Neural cell (in vitro differentiated cells): ENCODE measurements around the gene ABAT. TPM values are rescaled to one million over a fixed set of nuclear protein-coding genes. Genes with fewer than 3 reads are reported as not detected.

Experiments used
- H2AFZ ChIP-seq: fragments of 200-600, 300-800 bp; sonication (generic), shearing (Covaris generic); 2 replicates; pipeline ENCODE4 v1.6.0; 2014; ENCODE audit warnings: low read depth, mild to moderate bottlenecking, antibody characterized with exemption, low read length, moderate library complexity
- H3F3A ChIP-seq: fragments of 200-600 bp; shearing (Covaris generic); 2 replicates; pipeline ENCODE4 v1.6.1; 2016; ENCODE audit warnings: mild to moderate bottlenecking, moderate library complexity, mixed read lengths, antibody characterized with exemption, low read length; ENCODE audit not compliant: insufficient read depth, poor library complexity, severe bottlenecking
- H3K27ac ChIP-seq: fragments of 200-600, 300-800 bp; sonication (generic), shearing (Covaris generic); 2 replicates; pipeline ENCODE4 v1.5.1; 2014; ENCODE audit warnings: mild to moderate bottlenecking, low read length, moderate library complexity
- H3K27me3 ChIP-seq: fragments of 300-800, 200-600 bp; sonication (generic), shearing (Covaris generic); 2 replicates; pipeline ENCODE4 v1.6.0; 2014; ENCODE audit warnings: mild to moderate bottlenecking, low read depth, low read length, moderate library complexity; ENCODE audit not compliant: insufficient read depth
- H3K36me3 ChIP-seq: fragments of 300-800, 200-600 bp; sonication (generic), shearing (Covaris generic); 2 replicates; pipeline ENCODE4 v1.5.1; 2014; ENCODE audit warnings: mild to moderate bottlenecking, antibody characterized with exemption, low read length, moderate library complexity; ENCODE audit not compliant: insufficient read depth
- H3K4me2 ChIP-seq: fragments of 300-800, 200-600 bp; sonication (generic), shearing (Covaris generic); 2 replicates; pipeline ENCODE4 v1.6.0; 2014; ENCODE audit warnings: mild to moderate bottlenecking, low read length
- H3K4me3 ChIP-seq: fragments of 300-800, 200-600 bp; sonication (generic), shearing (Covaris generic); 2 replicates; pipeline ENCODE4 v1.5.1; 2014; ENCODE audit warnings: mild to moderate bottlenecking, low read length, moderate library complexity
- H3K79me2 ChIP-seq: fragments of 200-600 bp; shearing (Covaris generic); replicated peaks from 2 replicates; pipeline ENCODE4 v1.6.0; 2014; ENCODE audit warnings: mild to moderate bottlenecking, low read length, moderate library complexity; ENCODE audit not compliant: insufficient read depth
- H3K9ac ChIP-seq: fragments of 300-800, 200-600 bp; sonication (generic), shearing (Covaris generic); 2 replicates; pipeline ENCODE4 v1.6.1; 2016; ENCODE audit warnings: mild to moderate bottlenecking, low read length, mixed read lengths
- H3K9me2 ChIP-seq: fragments of 200-600 bp; shearing (Covaris generic); 2 replicates; pipeline ENCODE4 v1.6.1; 2016; ENCODE audit warnings: mild to moderate bottlenecking, low read length, mixed read lengths; ENCODE audit not compliant: insufficient read depth
- H3K9me3 ChIP-seq: fragments of 200-600, 300-800 bp; sonication (generic), shearing (Covaris generic); 2 replicates; pipeline ENCODE4 v1.6.1; 2016; ENCODE audit warnings: mild to moderate bottlenecking, mixed run types, low read length, moderate library complexity, mixed read lengths
- H4K20me1 ChIP-seq: fragments of 200-600 bp; shearing (Covaris generic); 2 replicates; pipeline ENCODE4 v1.6.1; 2016; ENCODE audit warnings: mild to moderate bottlenecking, mixed run types; ENCODE audit not compliant: insufficient read depth
- EP300 ChIP-seq: fragments of 450-650 bp; conservative IDR thresholded peaks from 2 replicates; pipeline ENCODE4 v1.6.1; 2014; ENCODE audit warnings: antibody characterized with exemption, mild to moderate bottlenecking, moderate library complexity; ENCODE audit not compliant: poor library complexity, severe bottlenecking
- EZH2 ChIP-seq: fragments of 200-600, 300-800 bp; shearing (Covaris generic), sonication (generic); IDR thresholded peaks from 2 replicates; pipeline ENCODE4 v1.6.1; 2014; ENCODE audit warnings: antibody characterized with exemption, low read length, borderline replicate concordance, mild to moderate bottlenecking; ENCODE audit not compliant: insufficient read depth, poor library complexity, severe bottlenecking
- MXI1 ChIP-seq: fragments of 450-650 bp; conservative IDR thresholded peaks from 2 replicates; pipeline ENCODE4 v1.6.1; 2014; ENCODE audit warnings: antibody characterized with exemption, mild to moderate bottlenecking; ENCODE audit not compliant: poor library complexity, severe bottlenecking
- POLR2AphosphoS5 ChIP-seq: IDR thresholded peaks from 2 replicates; pipeline ENCODE4 v1.6.1; 2012
- RAD21 ChIP-seq: fragments of 450-650 bp; conservative IDR thresholded peaks from 2 replicates; pipeline ENCODE4 v1.6.1; 2014; ENCODE audit warnings: antibody characterized with exemption, mild to moderate bottlenecking, moderate library complexity
- SMC3 ChIP-seq: fragments of 450-650 bp; conservative IDR thresholded peaks from 2 replicates; pipeline ENCODE4 v1.6.1; 2014; ENCODE audit warnings: antibody characterized with exemption, mild to moderate bottlenecking, moderate library complexity; ENCODE audit not compliant: poor library complexity
- TAF1 ChIP-seq: IDR thresholded peaks from 2 replicates; pipeline ENCODE4 v1.6.1; 2012; ENCODE audit warnings: low read depth
- polyA plus RNA-seq: library from polyadenylated mRNA; depleted of rRNA; stranded (reverse); fragments of >200 nt; gene quantifications from 2 replicates; pipeline ENCODE4 v1.2.3, GENCODE V29; 2014
- TF ChIP-seq, protein P1 (sequence below): IDR thresholded peaks from 2 replicates; pipeline ENCODE4 v1.6.1; 2012; ENCODE audit warnings: borderline replicate concordance
- TF ChIP-seq, protein P2 (sequence below): fragments of 450-650 bp; IDR thresholded peaks from 2 replicates; pipeline ENCODE4 v1.5.1; 2014; ENCODE audit warnings: antibody characterized with exemption, mild to moderate bottlenecking, moderate library complexity; ENCODE audit not compliant: poor library complexity, severe bottlenecking

The ABAT gene
- polyA plus RNA-seq, 1 donor from 2014 or later, result 125 TPM

DNA sequence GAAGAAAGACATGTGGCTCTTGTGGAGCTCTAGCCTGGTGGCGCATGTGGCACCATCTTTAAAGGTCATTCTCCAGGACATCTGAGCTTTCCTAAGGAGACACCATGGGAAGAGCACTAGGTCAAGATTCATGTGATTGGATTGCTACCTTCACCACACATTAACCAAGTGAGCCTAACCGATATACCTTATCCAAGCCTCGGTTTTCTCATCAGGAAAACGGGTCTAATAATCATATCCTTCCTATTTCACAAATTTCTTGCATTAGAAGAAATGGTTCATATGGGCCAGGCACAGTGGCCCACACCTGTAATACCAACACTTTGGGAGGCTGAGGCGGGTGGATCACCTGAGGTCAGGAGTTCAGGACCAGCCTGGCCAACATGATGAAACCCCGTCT lies 64.7 kb downstream of the ABAT start:
- H3K27ac ChIP-seq, result no peak overlapping the region
- H3K4me3 ChIP-seq, result no peak overlapping the region
- H2AFZ ChIP-seq, result no peak overlapping the region
- peaks cover 6% of the 10 kb centered on the region for H3K36me3 ChIP-seq
- peaks cover 22% of the 10 kb centered on the region for H3K79me2 ChIP-seq
- H3F3A ChIP-seq, result no peaks in the 10 kb centered on the region
- TF ChIP-seq SMC3 (no peak), MXI1 (no peak), POLR2AphosphoS5 (no peak), RAD21 (no peak), EP300 (no peak), EZH2 (no peak), TAF1 (no peak)
- TF ChIP-seq, protein P1, sequence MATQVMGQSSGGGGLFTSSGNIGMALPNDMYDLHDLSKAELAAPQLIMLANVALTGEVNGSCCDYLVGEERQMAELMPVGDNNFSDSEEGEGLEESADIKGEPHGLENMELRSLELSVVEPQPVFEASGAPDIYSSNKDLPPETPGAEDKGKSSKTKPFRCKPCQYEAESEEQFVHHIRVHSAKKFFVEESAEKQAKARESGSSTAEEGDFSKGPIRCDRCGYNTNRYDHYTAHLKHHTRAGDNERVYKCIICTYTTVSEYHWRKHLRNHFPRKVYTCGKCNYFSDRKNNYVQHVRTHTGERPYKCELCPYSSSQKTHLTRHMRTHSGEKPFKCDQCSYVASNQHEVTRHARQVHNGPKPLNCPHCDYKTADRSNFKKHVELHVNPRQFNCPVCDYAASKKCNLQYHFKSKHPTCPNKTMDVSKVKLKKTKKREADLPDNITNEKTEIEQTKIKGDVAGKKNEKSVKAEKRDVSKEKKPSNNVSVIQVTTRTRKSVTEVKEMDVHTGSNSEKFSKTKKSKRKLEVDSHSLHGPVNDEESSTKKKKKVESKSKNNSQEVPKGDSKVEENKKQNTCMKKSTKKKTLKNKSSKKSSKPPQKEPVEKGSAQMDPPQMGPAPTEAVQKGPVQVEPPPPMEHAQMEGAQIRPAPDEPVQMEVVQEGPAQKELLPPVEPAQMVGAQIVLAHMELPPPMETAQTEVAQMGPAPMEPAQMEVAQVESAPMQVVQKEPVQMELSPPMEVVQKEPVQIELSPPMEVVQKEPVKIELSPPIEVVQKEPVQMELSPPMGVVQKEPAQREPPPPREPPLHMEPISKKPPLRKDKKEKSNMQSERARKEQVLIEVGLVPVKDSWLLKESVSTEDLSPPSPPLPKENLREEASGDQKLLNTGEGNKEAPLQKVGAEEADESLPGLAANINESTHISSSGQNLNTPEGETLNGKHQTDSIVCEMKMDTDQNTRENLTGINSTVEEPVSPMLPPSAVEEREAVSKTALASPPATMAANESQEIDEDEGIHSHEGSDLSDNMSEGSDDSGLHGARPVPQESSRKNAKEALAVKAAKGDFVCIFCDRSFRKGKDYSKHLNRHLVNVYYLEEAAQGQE, result no peak
- TF ChIP-seq, protein P2, sequence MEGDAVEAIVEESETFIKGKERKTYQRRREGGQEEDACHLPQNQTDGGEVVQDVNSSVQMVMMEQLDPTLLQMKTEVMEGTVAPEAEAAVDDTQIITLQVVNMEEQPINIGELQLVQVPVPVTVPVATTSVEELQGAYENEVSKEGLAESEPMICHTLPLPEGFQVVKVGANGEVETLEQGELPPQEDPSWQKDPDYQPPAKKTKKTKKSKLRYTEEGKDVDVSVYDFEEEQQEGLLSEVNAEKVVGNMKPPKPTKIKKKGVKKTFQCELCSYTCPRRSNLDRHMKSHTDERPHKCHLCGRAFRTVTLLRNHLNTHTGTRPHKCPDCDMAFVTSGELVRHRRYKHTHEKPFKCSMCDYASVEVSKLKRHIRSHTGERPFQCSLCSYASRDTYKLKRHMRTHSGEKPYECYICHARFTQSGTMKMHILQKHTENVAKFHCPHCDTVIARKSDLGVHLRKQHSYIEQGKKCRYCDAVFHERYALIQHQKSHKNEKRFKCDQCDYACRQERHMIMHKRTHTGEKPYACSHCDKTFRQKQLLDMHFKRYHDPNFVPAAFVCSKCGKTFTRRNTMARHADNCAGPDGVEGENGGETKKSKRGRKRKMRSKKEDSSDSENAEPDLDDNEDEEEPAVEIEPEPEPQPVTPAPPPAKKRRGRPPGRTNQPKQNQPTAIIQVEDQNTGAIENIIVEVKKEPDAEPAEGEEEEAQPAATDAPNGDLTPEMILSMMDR, result no peak
- H3K4me2 ChIP-seq, result no peak overlapping the region
- no peak overlapping the region for H3K9ac ChIP-seq
- no peaks in the 10 kb centered on the region for H3K9me3 ChIP-seq
- no peaks in the 10 kb centered on the region for H4K20me1 ChIP-seq
- no peaks in the 10 kb centered on the region for H3K27me3 ChIP-seq
- H3K9me2 ChIP-seq, result no peaks in the 10 kb centered on the region

DNA sequence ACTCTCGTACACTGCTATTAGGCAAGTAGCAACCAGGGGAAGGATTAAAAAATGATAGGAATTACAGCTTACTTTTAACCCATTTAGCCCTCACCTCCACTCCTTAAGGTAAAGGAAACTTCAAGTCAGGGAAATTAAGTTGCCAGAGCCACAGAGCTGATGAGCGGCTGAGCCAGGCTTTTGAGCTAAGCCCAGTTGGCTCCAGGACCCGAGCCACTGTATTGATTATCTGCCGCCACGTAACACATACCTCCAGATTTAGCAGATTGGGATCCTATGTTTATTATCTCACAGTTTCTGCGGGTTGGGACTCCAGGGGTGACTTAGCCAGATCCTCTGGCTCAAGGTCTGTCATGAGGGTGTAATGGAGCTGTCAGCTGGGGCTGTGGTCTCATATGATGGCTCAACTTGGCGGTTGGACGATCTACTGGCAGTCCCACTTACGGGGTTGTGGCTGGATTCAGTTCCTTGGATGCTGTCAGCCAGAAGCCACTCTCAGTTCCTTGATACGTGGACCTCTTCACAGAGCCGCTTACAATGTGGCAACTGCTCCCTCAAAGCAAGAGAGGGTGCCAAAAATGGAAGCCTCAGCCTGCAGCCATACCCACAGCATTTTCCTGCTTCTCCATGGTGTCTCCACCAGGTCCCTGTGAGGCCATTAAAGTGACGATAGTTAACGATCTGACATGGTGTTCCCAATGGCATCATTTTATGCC lies 65.7 kb downstream of the ABAT start:
- H3K9ac ChIP-seq, result no peak overlapping the region
- no peaks in the 10 kb centered on the region for H3K9me2 ChIP-seq
- TF ChIP-seq POLR2AphosphoS5 (no peak), TAF1 (no peak), MXI1 (no peak), SMC3 (no peak), RAD21 (no peak), EP300 (no peak), EZH2 (no peak)
- TF ChIP-seq, protein P2, result no peak
- TF ChIP-seq, protein P1, result no peak
- H3F3A ChIP-seq, result no peaks in the 10 kb centered on the region
- no peak overlapping the region for H3K4me3 ChIP-seq
- H2AFZ ChIP-seq, result no peak overlapping the region
- H3K27me3 ChIP-seq, result no peaks in the 10 kb centered on the region
- no peak overlapping the region for H3K27ac ChIP-seq
- H3K9me3 ChIP-seq, result no peaks in the 10 kb centered on the region
- H3K4me2 ChIP-seq, result no peak overlapping the region
- H3K79me2 ChIP-seq, result peaks cover 17% of the 10 kb centered on the region
- no peaks in the 10 kb centered on the region for H4K20me1 ChIP-seq
- H3K36me3 ChIP-seq, result peaks cover 5% of the 10 kb centered on the region
